ENCODE data around the gene AMER3.

AMER3 gene

GRCh38 chr2:130769343-130769907, 14.1 kb downstream of the AMER3 start:
- H3K36me3 ChIP-seq (ENCODE audit: insufficient read depth, insufficient read length, low read length), result no peaks in the 10 kb centered on the region
- H3K4me3 ChIP-seq (ENCODE audit: insufficient read length, low read depth), result no peak overlapping the region
- TF ChIP-seq ZNF274 (IDR thresholded peaks at IDR 0.05; ENCODE audit: low read depth, low read length) (no peak), SUZ12 (IDR thresholded peaks at IDR 0.05; ENCODE audit: extremely low read depth, insufficient read depth, insufficient read length) (no peak), YY1 (IDR thresholded peaks at IDR 0.05; ENCODE audit: insufficient read depth, insufficient read length) (no peak)
- H3K27me3 ChIP-seq (ENCODE audit: insufficient read depth, insufficient read length), result no peaks in the 10 kb centered on the region
- no peak overlapping the region for H3K9ac ChIP-seq (ENCODE audit: insufficient read length, low read depth)
- no peaks in the 10 kb centered on the region for H3K4me1 ChIP-seq (ENCODE audit: insufficient read depth, insufficient read length)
- H3K9me3 ChIP-seq (ENCODE audit: insufficient read depth, low read length), result peaks cover 6% of the 10 kb centered on the region; the same call in 1 of the 2 replicates
- DNase-seq (ENCODE audit: low read depth, low spot score), result no peak

GRCh38 chr2:130776550-130776949, 21.2 kb downstream of the AMER3 start:
- H3K4me3 ChIP-seq (ENCODE audit: insufficient read length, low read depth), result no peak overlapping the region
- no peak for DNase-seq (ENCODE audit: low read depth, low spot score)
- peaks cover 6% of the 10 kb centered on the region; the same call in 1 of the 2 replicates for H3K9me3 ChIP-seq (ENCODE audit: insufficient read depth, low read length)
- no peaks in the 10 kb centered on the region for H3K36me3 ChIP-seq (ENCODE audit: insufficient read depth, insufficient read length, low read length)
- peaks cover 2% of the 10 kb centered on the region for H3K4me1 ChIP-seq (ENCODE audit: insufficient read depth, insufficient read length)
- H3K9ac ChIP-seq (ENCODE audit: insufficient read length, low read depth), result no peak overlapping the region
- TF ChIP-seq SUZ12 (IDR thresholded peaks at IDR 0.05; ENCODE audit: extremely low read depth, insufficient read depth, insufficient read length), result no peak
- no peak for TF ChIP-seq ZNF274 (IDR thresholded peaks at IDR 0.05; ENCODE audit: low read depth, low read length)
- no peak for TF ChIP-seq YY1 (IDR thresholded peaks at IDR 0.05; ENCODE audit: insufficient read depth, insufficient read length)
- H3K27me3 ChIP-seq (ENCODE audit: insufficient read depth, insufficient read length), result no peaks in the 10 kb centered on the region

GRCh38 chr2:130778781-130779180, 23.4 kb downstream of the AMER3 start:
- no peak for DNase-seq (ENCODE audit: low read depth, low spot score)
- peaks cover 2% of the 10 kb centered on the region for H3K4me1 ChIP-seq (ENCODE audit: insufficient read depth, insufficient read length)
- H3K9ac ChIP-seq (ENCODE audit: insufficient read length, low read depth), result no peak overlapping the region
- no peaks in the 10 kb centered on the region for H3K36me3 ChIP-seq (ENCODE audit: insufficient read depth, insufficient read length, low read length)
- H3K4me3 ChIP-seq (ENCODE audit: insufficient read length, low read depth), result no peak overlapping the region
- no peak for TF ChIP-seq ZNF274 (IDR thresholded peaks at IDR 0.05; ENCODE audit: low read depth, low read length)
- no peak for TF ChIP-seq YY1 (IDR thresholded peaks at IDR 0.05; ENCODE audit: insufficient read depth, insufficient read length)
- no peak for TF ChIP-seq SUZ12 (IDR thresholded peaks at IDR 0.05; ENCODE audit: extremely low read depth, insufficient read depth, insufficient read length)
- 0 out of 2 replicates have a peak, but pooled peaks cover 9% of the 10 kb centered on the region for H3K9me3 ChIP-seq (ENCODE audit: insufficient read depth, low read length)
- no peaks in the 10 kb centered on the region for H3K27me3 ChIP-seq (ENCODE audit: insufficient read depth, insufficient read length)

GRCh38 chr2:130785466-130786055, 30.2 kb downstream of the AMER3 start:
- no peak for DNase-seq (ENCODE audit: low read depth, low spot score)
- Histone ChIP-seq H3K9me3 (ENCODE audit: insufficient read depth, low read length) (0 out of 2 replicates have a peak, but pooled peaks cover 10% of the 10 kb centered on the region), H3K4me3 (ENCODE audit: insufficient read length, low read depth) (no peak overlapping the region), H3K4me1 (ENCODE audit: insufficient read depth, insufficient read length) (no peaks in the 10 kb centered on the region), H3K27me3 (ENCODE audit: insufficient read depth, insufficient read length) (no peaks in the 10 kb centered on the region), H3K9ac (ENCODE audit: insufficient read length, low read depth) (no peak overlapping the region), H3K36me3 (ENCODE audit: insufficient read depth, insufficient read length, low read length) (no peaks in the 10 kb centered on the region)
- TF ChIP-seq YY1 (IDR thresholded peaks at IDR 0.05; ENCODE audit: insufficient read depth, insufficient read length) (no peak), SUZ12 (IDR thresholded peaks at IDR 0.05; ENCODE audit: extremely low read depth, insufficient read depth, insufficient read length) (no peak), ZNF274 (IDR thresholded peaks at IDR 0.05; ENCODE audit: low read depth, low read length) (no peak)

- H3K4me1 ChIP-seq (ENCODE audit: insufficient read depth, insufficient read length), result no peaks in the 10 kb centered on the region
- DNase-seq (ENCODE audit: low read depth, low spot score), result no peak
- TF ChIP-seq ZNF274 (IDR thresholded peaks at IDR 0.05; ENCODE audit: low read depth, low read length) (no peak), YY1 (IDR thresholded peaks at IDR 0.05; ENCODE audit: insufficient read depth, insufficient read length) (no peak), SUZ12 (IDR thresholded peaks at IDR 0.05; ENCODE audit: extremely low read depth, insufficient read depth, insufficient read length) (no peak)
These were observed 30.7 kb downstream of the AMER3 start for GRCh38 chr2:130786076-130786475.

GRCh38 chr2:130787841-130788240, 32.5 kb downstream of the AMER3 start:
- no peaks in the 10 kb centered on the region for H3K36me3 ChIP-seq (ENCODE audit: insufficient read depth, insufficient read length, low read length)
- no peak overlapping the region for H3K4me3 ChIP-seq (ENCODE audit: insufficient read length, low read depth)
- H3K27me3 ChIP-seq (ENCODE audit: insufficient read depth, insufficient read length), result no peaks in the 10 kb centered on the region
- no peak overlapping the region for H3K9ac ChIP-seq (ENCODE audit: insufficient read length, low read depth)
- DNase-seq (ENCODE audit: low read depth, low spot score), result no peak
- no peaks in the 10 kb centered on the region for H3K4me1 ChIP-seq (ENCODE audit: insufficient read depth, insufficient read length)
- H3K9me3 ChIP-seq (ENCODE audit: insufficient read depth, low read length), result 0 out of 2 replicates have a peak, but pooled peaks cover 10% of the 10 kb centered on the region
- TF ChIP-seq YY1 (IDR thresholded peaks at IDR 0.05; ENCODE audit: insufficient read depth, insufficient read length) (no peak), SUZ12 (IDR thresholded peaks at IDR 0.05; ENCODE audit: extremely low read depth, insufficient read depth, insufficient read length) (no peak), ZNF274 (IDR thresholded peaks at IDR 0.05; ENCODE audit: low read depth, low read length) (no peak)

More at GRCh38 chr2:130786076-130786475, 30.7 kb downstream of the AMER3 start:
- Histone ChIP-seq H3K4me3 (ENCODE audit: insufficient read length, low read depth) (no peak overlapping the region), H3K9me3 (ENCODE audit: insufficient read depth, low read length) (0 out of 2 replicates have a peak, but pooled peaks cover 10% of the 10 kb centered on the region), H3K27me3 (ENCODE audit: insufficient read depth, insufficient read length) (no peaks in the 10 kb centered on the region), H3K9ac (ENCODE audit: insufficient read length, low read depth) (no peak overlapping the region), H3K36me3 (ENCODE audit: insufficient read depth, insufficient read length, low read length) (no peaks in the 10 kb centered on the region)

- no peak overlapping the region for H3K4me3 ChIP-seq (ENCODE audit: insufficient read length, low read depth)
- no peaks in the 10 kb centered on the region for H3K36me3 ChIP-seq (ENCODE audit: insufficient read depth, insufficient read length, low read length)
- no peak overlapping the region for H3K9ac ChIP-seq (ENCODE audit: insufficient read length, low read depth)
- no peaks in the 10 kb centered on the region for H3K9me3 ChIP-seq (ENCODE audit: insufficient read depth, low read length)
- no peak for DNase-seq (ENCODE audit: low read depth, low spot score)
- TF ChIP-seq SUZ12 (IDR thresholded peaks at IDR 0.05; ENCODE audit: extremely low read depth, insufficient read depth, insufficient read length), result no peak
- TF ChIP-seq ZNF274 (IDR thresholded peaks at IDR 0.05; ENCODE audit: low read depth, low read length), result no peak
- no peak for TF ChIP-seq YY1 (IDR thresholded peaks at IDR 0.05; ENCODE audit: insufficient read depth, insufficient read length)
- H3K4me1 ChIP-seq (ENCODE audit: insufficient read depth, insufficient read length), result peaks cover under 1% of the 10 kb centered on the region
- H3K27me3 ChIP-seq (ENCODE audit: insufficient read depth, insufficient read length), result no peaks in the 10 kb centered on the region
These were observed 35.0 kb downstream of the AMER3 start for GRCh38 chr2:130790312-130790711.

Measured in NT2/D1 (cell line).